PC-9 (cell line): ENCODE results near the gene OSBPL6. TPM values are rescaled to one million over a fixed set of nuclear protein-coding genes. Genes with fewer than 3 reads are reported as not detected.
A peak's percentile ranks its signal among the peaks of the same experiment; 100 is the strongest.

ENCODE experiments used
- BruUV-seq: library from RNA; stranded (reverse); fragments of 400-500 nt; replicated peaks from 2 replicates; lab custom pipeline; 2021; lab: Mats Ljungman, UMichigan
- CTCF ChIA-PET: fragments of 300-600 bp; sonication (Branson Sonifier 250); formaldehyde crosslinking; loops from one replicate; lab custom pipeline; 2022; ENCODE audit warnings: antibody characterized with exemption; lab: Charles Lee
- POLR2A ChIA-PET: fragments of 300-600 bp; sonication (Branson Sonifier 250); formaldehyde crosslinking; loops from one replicate; lab custom pipeline; 2022; ENCODE audit warnings: antibody characterized with exemption; ENCODE audit not compliant: unreplicated experiment; lab: Charles Lee
- DNase-seq, 2 experiments: peaks; one replicate each; pipeline versions ENCODE4 v3.0.0 to v3.0.0-alpha.2; 2015 to 2022; ENCODE audit warnings: mixed read lengths in 1 of 2
- H2AFZ ChIP-seq: fragments of 200-600 bp; sonication (generic); 2 replicates; pipeline ENCODE4 v1.8.1; 2017; ENCODE audit warnings: antibody characterized with exemption
- H3F3A ChIP-seq: fragments of 200-600 bp; sonication (generic); 2 replicates; pipeline ENCODE4 v1.8.1; 2017; ENCODE audit warnings: antibody characterized with exemption, mild to moderate bottlenecking, low read depth; ENCODE audit not compliant: insufficient read depth
- H3K27ac ChIP-seq: fragments of 200-600 bp; sonication (generic); 2 replicates; pipeline ENCODE4 v1.6.1; 2016; ENCODE audit warnings: mixed run types
- H3K27me3 ChIP-seq: fragments of 200-600 bp; sonication (generic); 2 replicates; pipeline ENCODE4 v1.6.1; 2016; ENCODE audit warnings: low read depth, mixed run types; ENCODE audit not compliant: insufficient read depth
- H3K36me3 ChIP-seq: fragments of 200-600 bp; sonication (generic); 2 replicates; pipeline ENCODE4 v1.6.1; 2016; ENCODE audit warnings: low read depth, mixed run types
- H3K4me1 ChIP-seq: fragments of 200-600 bp; sonication (generic); replicated peaks from 2 replicates; pipeline ENCODE4 v1.6.1; 2016; ENCODE audit warnings: mixed run types; ENCODE audit not compliant: insufficient read depth
- H3K4me2 ChIP-seq: fragments of 200-600 bp; sonication (generic); 2 replicates; pipeline ENCODE4 v1.6.1; 2017; ENCODE audit warnings: mixed run types
- H3K4me3 ChIP-seq: fragments of 200-600 bp; sonication (generic); 2 replicates; pipeline ENCODE4 v1.6.1; 2016; ENCODE audit warnings: mixed run types
- H3K79me2 ChIP-seq: fragments of 200-600 bp; sonication (generic); 2 replicates; pipeline ENCODE4 v1.6.1; 2017; ENCODE audit warnings: low read depth, mixed run types
- H3K9me2 ChIP-seq: fragments of 200-600 bp; sonication (generic); 2 replicates; pipeline ENCODE4 v1.8.1; 2017; ENCODE audit warnings: mild to moderate bottlenecking; ENCODE audit not compliant: insufficient read depth
- H3K9me3 ChIP-seq: fragments of 200-600 bp; sonication (generic); 2 replicates; pipeline ENCODE4 v1.8.1; 2016; ENCODE audit warnings: low read depth; ENCODE audit not compliant: insufficient read depth
- H4K20me1 ChIP-seq: fragments of 200-600 bp; sonication (generic); 2 replicates; pipeline ENCODE4 v1.8.1; 2017; ENCODE audit not compliant: insufficient read depth
- EZH2 ChIP-seq: fragments of 200-600 bp; sonication (generic); IDR thresholded peaks from 2 replicates; pipeline ENCODE4 v1.8.0; 2017; ENCODE audit warnings: antibody characterized with exemption, low read depth
- intact Hi-C: fragments of 100-400 bp; cut with micrococcal nuclease; formaldehyde crosslinking; loops from one replicate; pipeline ENCODE4 v1.10.0; 2022; ENCODE audit not compliant: unreplicated experiment
- total RNA-seq: library from RNA; stranded (reverse); gene quantifications from 2 replicates; pipeline ENCODE4 v1.2.3, GENCODE V29; 2021
- TF ChIP-seq, protein P1 (sequence below): fragments of 200-600 bp; sonication (generic); conservative IDR thresholded peaks from 2 replicates; pipeline ENCODE4 v1.6.1; 2017; ENCODE audit warnings: mixed run types, antibody characterized with exemption, mild to moderate bottlenecking, moderate library complexity

Gene OSBPL6
- total RNA-seq, 1 experiment from 2014 or later, result 2.6 TPM

DNA sequence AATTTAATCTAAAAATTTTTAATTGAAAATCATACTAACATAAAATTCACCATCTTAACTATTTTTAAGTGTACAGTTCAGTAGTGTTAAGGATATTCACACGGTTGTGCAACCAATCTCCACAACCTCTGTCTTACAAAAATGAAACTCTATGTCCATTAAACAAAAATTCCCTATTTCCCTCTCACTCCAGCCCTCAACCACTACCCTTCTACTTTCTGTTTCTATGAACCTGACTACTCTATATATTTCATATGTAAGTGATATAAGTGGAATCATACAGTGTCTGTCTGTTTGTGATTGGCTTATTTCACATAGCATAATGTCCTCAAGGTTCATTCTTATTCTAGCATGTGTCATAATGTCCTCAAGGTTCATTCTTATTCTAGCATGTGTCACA is 34.3 kb upstream of the OSBPL6 start:
- Histone ChIP-seq H3K4me1 (no peaks in the 10 kb centered on the region), H4K20me1 (no peaks in the 10 kb centered on the region), H3K27ac (no peak overlapping the region), H3K4me3 (no peak overlapping the region), H3K9me2 (no peaks in the 10 kb centered on the region), H3K36me3 (no peaks in the 10 kb centered on the region), H3K79me2 (no peaks in the 10 kb centered on the region), H3K27me3 (no peaks in the 10 kb centered on the region), H3F3A (no peaks in the 10 kb centered on the region), H2AFZ (no peak overlapping the region), H3K9me3 (no peaks in the 10 kb centered on the region), H3K4me2 (no peak overlapping the region)
- POLR2A ChIA-PET, result no interaction called here
- no peak for DNase-seq
- no TSS peak for BruUV-seq
- intact Hi-C loops, result no loop called here
- CTCF ChIA-PET, result no interaction called here
- no peak for TF ChIP-seq EZH2
- TF ChIP-seq, protein P1, sequence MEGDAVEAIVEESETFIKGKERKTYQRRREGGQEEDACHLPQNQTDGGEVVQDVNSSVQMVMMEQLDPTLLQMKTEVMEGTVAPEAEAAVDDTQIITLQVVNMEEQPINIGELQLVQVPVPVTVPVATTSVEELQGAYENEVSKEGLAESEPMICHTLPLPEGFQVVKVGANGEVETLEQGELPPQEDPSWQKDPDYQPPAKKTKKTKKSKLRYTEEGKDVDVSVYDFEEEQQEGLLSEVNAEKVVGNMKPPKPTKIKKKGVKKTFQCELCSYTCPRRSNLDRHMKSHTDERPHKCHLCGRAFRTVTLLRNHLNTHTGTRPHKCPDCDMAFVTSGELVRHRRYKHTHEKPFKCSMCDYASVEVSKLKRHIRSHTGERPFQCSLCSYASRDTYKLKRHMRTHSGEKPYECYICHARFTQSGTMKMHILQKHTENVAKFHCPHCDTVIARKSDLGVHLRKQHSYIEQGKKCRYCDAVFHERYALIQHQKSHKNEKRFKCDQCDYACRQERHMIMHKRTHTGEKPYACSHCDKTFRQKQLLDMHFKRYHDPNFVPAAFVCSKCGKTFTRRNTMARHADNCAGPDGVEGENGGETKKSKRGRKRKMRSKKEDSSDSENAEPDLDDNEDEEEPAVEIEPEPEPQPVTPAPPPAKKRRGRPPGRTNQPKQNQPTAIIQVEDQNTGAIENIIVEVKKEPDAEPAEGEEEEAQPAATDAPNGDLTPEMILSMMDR, result no peak

DNA sequence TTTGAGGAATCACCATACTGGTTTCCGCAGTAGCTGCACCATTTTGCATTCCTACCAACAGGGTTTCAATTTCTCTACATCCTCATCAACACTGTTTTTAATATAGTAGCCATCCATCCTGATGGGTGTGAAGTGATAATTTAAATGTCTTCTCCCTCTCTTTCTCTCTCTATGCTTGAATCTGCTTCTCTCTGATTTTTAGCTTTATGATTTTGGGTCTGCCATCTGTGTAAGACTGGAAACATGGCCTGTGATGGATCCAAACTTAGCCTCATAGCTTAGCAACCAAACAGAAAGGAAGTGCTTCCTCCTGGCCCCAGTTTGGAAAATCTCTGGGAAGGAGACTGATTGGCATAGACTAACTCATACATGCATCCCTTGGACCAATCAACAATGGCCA is 33.7 kb upstream of the OSBPL6 start:
- no peak overlapping the region for H3K27ac ChIP-seq
- H3K4me1 ChIP-seq, result no peaks in the 10 kb centered on the region
- POLR2A ChIA-PET, result no interaction called here
- no peaks in the 10 kb centered on the region for H3K36me3 ChIP-seq
- H3K4me3 ChIP-seq, result no peak overlapping the region
- BruUV-seq, result no TSS peak
- intact Hi-C loops, result no loop called here
- no peak for DNase-seq
- CTCF ChIA-PET, result interaction anchor here (0.5 kb wide), 1 partner anchor 80 kb away, joined by 3 read pairs; no protein-coding TSS in a partner anchor
- H3K79me2 ChIP-seq, result no peaks in the 10 kb centered on the region
- no peak overlapping the region for H3K4me2 ChIP-seq
- TF ChIP-seq, protein P1, result no peak
- TF ChIP-seq EZH2, result no peak
- no peak overlapping the region for H2AFZ ChIP-seq
- H4K20me1 ChIP-seq, result no peaks in the 10 kb centered on the region
- H3K9me3 ChIP-seq, result no peaks in the 10 kb centered on the region
- no peaks in the 10 kb centered on the region for H3F3A ChIP-seq
- no peaks in the 10 kb centered on the region for H3K27me3 ChIP-seq
- H3K9me2 ChIP-seq, result no peaks in the 10 kb centered on the region

DNA sequence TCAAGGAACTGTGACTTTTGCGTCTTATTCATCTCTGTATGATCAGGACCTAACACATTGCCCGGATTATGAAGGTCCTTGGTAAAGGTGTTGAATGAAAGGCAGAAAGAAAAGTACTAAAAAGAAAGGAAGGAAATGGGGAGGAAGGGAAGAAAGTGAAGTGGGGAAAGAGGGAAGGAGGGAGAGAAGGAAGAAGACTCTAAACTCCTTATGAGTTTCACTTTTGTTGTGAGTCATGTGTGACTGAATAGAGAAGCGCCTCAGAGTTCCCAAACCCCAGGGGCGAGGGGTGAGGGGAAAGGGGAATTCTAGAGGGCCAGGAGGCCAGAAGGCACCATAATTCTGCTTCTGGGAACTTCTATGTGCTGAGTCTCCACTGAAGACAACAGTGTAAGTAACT is 30.9 kb upstream of the OSBPL6 start:
- Histone ChIP-seq H3K9me3 (no peaks in the 10 kb centered on the region), H3F3A (no peaks in the 10 kb centered on the region), H3K4me1 (no peaks in the 10 kb centered on the region), H3K4me2 (peak overlapping the region; percentile 22), H3K4me3 (no peak overlapping the region), H3K27ac (no peak overlapping the region), H3K36me3 (no peaks in the 10 kb centered on the region), H3K27me3 (no peaks in the 10 kb centered on the region), H3K79me2 (no peaks in the 10 kb centered on the region), H2AFZ (peak overlapping the region; percentile 35; the same call in 1 of the 2 replicates), H3K9me2 (no peaks in the 10 kb centered on the region), H4K20me1 (no peaks in the 10 kb centered on the region)
- intact Hi-C loops, result no loop called here
- ChIA-PET CTCF (no interaction called here), POLR2A (no interaction called here)
- no TSS peak for BruUV-seq
- TF ChIP-seq, protein P1, result no peak
- no peak for TF ChIP-seq EZH2
- DNase-seq, result no peak
